Heart left ventricle (tissue), 13 donors: ENCODE results near the gene NLGN3.

Experiments
- CTCF ChIP-seq, 12 donors: fragments of 200-600 bp; sonication (generic) in 4 of 12; IDR thresholded peaks; one replicate each; pipeline versions ENCODE4 v1.5.0 to v1.8.0; 2018 to 2022; ENCODE audit warnings: antibody characterized with exemption in 12 of 12, mild to moderate bottlenecking in 5 of 12
- POLR2A ChIP-seq, 2 donors: fragments of 450-650 bp; IDR thresholded peaks; one replicate each; pipeline ENCODE4 v1.6.1; 2017; ENCODE audit warnings: antibody characterized with exemption in 2 of 2, mild to moderate bottlenecking in 2 of 2, moderate library complexity in 2 of 2
- donor health status: ischemic (EF 13 %, LVEDD 7.1; RV severe dilation, severe dysfunction).
- donor health status: DM: no; HTN: yes; CAD: no.
- donor health status: DM: no; HTN: no; CAD: no.
- donor health status: ischemic (EF 25% LVEDD 6.9; RV normal size, moderate dysfunction).
- donor health status: ischemic (EF 25% LVEDD 5.7; RV mildly dilated, moderate dysfunction).
- donor health status: ischemic (EF 35%, LVEDD 5.7; RV mildly dilated, moderate dysfunction).
- donor health status: nonischemic (EF 11% LVEDD 7.7; RV severe dilation, severe dysfunction).
- donor health status: DM: yes; HTN: yes; CAD: no.
- donor health status: PGD.
- donor health status: ischemic (EF 29% LVEDD 5.4; RV normal size, mild dysfunction).
- donor health status: nonischemic (EF 23%, LVEDD 6.1; RV moderate dilation, normal function).

GRCh38 chrX:71212536-71212935 is 67.9 kb downstream of the NLGN3 start:
- TF ChIP-seq POLR2A (IDR thresholded peaks at IDR 0.05) = no peak
- no peak for TF ChIP-seq CTCF (IDR thresholded peaks at IDR 0.05)
